Astrocyte (in vitro differentiated cells and primary cell): Measurements from ENCODE around the gene LARGE1. TPM values are rescaled to one million over a fixed set of nuclear protein-coding genes. Genes with fewer than 3 reads are reported as not detected.

Experiments used
- DNase-seq: peaks from one replicate; pipeline ENCODE4 v3.0.0-alpha.2; 2010; ENCODE audit warnings: low read depth
- FAIRE-seq: peaks from 2 replicates; lab custom pipeline; 2011; peaks lifted over from hg19 to GRCh38; lab: Jason Lieb, UNC
- H2AFZ ChIP-seq: 2 replicates; pipeline ENCODE4 v1.6.0; 2012; ENCODE audit warnings: low read depth, low read length, inconsistent platforms
- H3K27ac ChIP-seq: 2 replicates; pipeline ENCODE4 v1.5.1; 2011; ENCODE audit warnings: low read depth, low read length, inconsistent platforms
- H3K27me3 ChIP-seq: 2 replicates; pipeline ENCODE4 v1.6.0; 2011; ENCODE audit warnings: low read length, inconsistent platforms; ENCODE audit not compliant: insufficient read depth
- H3K36me3 ChIP-seq: 2 replicates; pipeline ENCODE4 v1.5.1; 2011; ENCODE audit warnings: low read length, inconsistent platforms; ENCODE audit not compliant: insufficient read depth
- H3K4me1 ChIP-seq: 2 replicates; pipeline ENCODE4 v1.5.1; 2011; ENCODE audit warnings: low read length, inconsistent platforms; ENCODE audit not compliant: insufficient read depth
- H3K4me2 ChIP-seq: 2 replicates; pipeline ENCODE4 v1.6.0; 2012; ENCODE audit warnings: low read length, inconsistent platforms
- H3K4me3 ChIP-seq: 2 replicates; pipeline ENCODE4 v1.5.1; 2011; ENCODE audit warnings: low read depth, mild to moderate bottlenecking, low read length, inconsistent platforms; ENCODE audit not compliant: insufficient read depth
- H3K79me2 ChIP-seq: 2 replicates; pipeline ENCODE4 v1.6.0; 2012; ENCODE audit warnings: mild to moderate bottlenecking, low read length, inconsistent platforms; ENCODE audit not compliant: insufficient read depth
- H3K9ac ChIP-seq: 2 replicates; pipeline ENCODE4 v1.6.0; 2012; ENCODE audit warnings: mild to moderate bottlenecking, low read length, inconsistent platforms
- H3K9me3 ChIP-seq: 2 replicates; pipeline ENCODE4 v1.5.1; 2012; ENCODE audit warnings: low read depth, mild to moderate bottlenecking, low read length, inconsistent platforms; ENCODE audit not compliant: insufficient read depth
- H4K20me1 ChIP-seq: 2 replicates; pipeline ENCODE4 v1.6.0; 2012; ENCODE audit warnings: low read length, inconsistent platforms; ENCODE audit not compliant: insufficient read depth
- H3K27ac Mint-ChIP-seq: one replicate; pipeline ENCODE4 v1.8.0; 2021; ENCODE audit warnings: mild to moderate bottlenecking, mixed read lengths; ENCODE audit not compliant: unreplicated experiment
- H3K27me3 Mint-ChIP-seq: one replicate; pipeline ENCODE4 v1.8.0; 2021; ENCODE audit warnings: low read depth, mixed read lengths; ENCODE audit not compliant: unreplicated experiment
- H3K36me3 Mint-ChIP-seq: one replicate; pipeline ENCODE4 v1.8.0; 2021; ENCODE audit warnings: low read depth, mixed read lengths; ENCODE audit not compliant: unreplicated experiment
- H3K4me1 Mint-ChIP-seq: one replicate; pipeline ENCODE4 v1.8.0; 2021; ENCODE audit warnings: low read depth, mixed read lengths; ENCODE audit not compliant: unreplicated experiment
- H3K4me3 Mint-ChIP-seq: one replicate; pipeline ENCODE4 v1.8.0; 2021; ENCODE audit warnings: mild to moderate bottlenecking, moderate library complexity, mixed read lengths; ENCODE audit not compliant: unreplicated experiment
- H3K9me3 Mint-ChIP-seq: one replicate; pipeline ENCODE4 v1.8.0; 2021; ENCODE audit warnings: mild to moderate bottlenecking, mixed read lengths; ENCODE audit not compliant: unreplicated experiment
- CTCF ChIP-seq: IDR thresholded peaks from 2 replicates; pipeline ENCODE4 v1.5.1; 2011; ENCODE audit warnings: low read depth, mild to moderate bottlenecking, inconsistent platforms, low read length, moderate library complexity; ENCODE audit not compliant: insufficient read depth
- EZH2 ChIP-seq: IDR thresholded peaks from 2 replicates; pipeline ENCODE4 v1.6.1; 2012; ENCODE audit warnings: mild to moderate bottlenecking, low read length, inconsistent platforms; ENCODE audit not compliant: insufficient read depth
- total RNA-seq: library from RNA; stranded (reverse); gene quantifications from 2 replicates; pipeline ENCODE4 v1.2.1, GENCODE V29; 2021

LARGE1 gene
- total RNA-seq, 1 donor from 2014 or later, result 92.6 TPM

GRCh38 chr22:33535937-33536875 is 384.1 kb downstream of the LARGE1 start:
- no peak overlapping the region for H3K9ac ChIP-seq
- TF ChIP-seq CTCF, result no peak
- TF ChIP-seq EZH2, result no peak
- no peak overlapping the region for H2AFZ ChIP-seq
- H3K27me3 ChIP-seq, result no peaks in the 10 kb centered on the region
- FAIRE-seq (no peak), DNase-seq (no peak)
- Mint-ChIP-seq H3K4me3 (no peak overlapping the region), H3K27me3 (no peaks in the 10 kb centered on the region), H3K36me3 (peaks cover 17% of the 10 kb centered on the region), H3K27ac (no peak overlapping the region), H3K4me1 (peaks cover 5% of the 10 kb centered on the region), H3K9me3 (no peaks in the 10 kb centered on the region)
- H3K4me1 ChIP-seq, result no peaks in the 10 kb centered on the region
- H3K9me3 ChIP-seq, result no peaks in the 10 kb centered on the region
- no peak overlapping the region for H3K4me2 ChIP-seq
- no peaks in the 10 kb centered on the region for H3K36me3 ChIP-seq
- H4K20me1 ChIP-seq, result no peaks in the 10 kb centered on the region
- H3K27ac ChIP-seq, result no peak overlapping the region
- H3K79me2 ChIP-seq, result no peaks in the 10 kb centered on the region
- no peak overlapping the region for H3K4me3 ChIP-seq

- peaks cover 3% of the 10 kb centered on the region for H4K20me1 ChIP-seq
- Mint-ChIP-seq H3K4me3 (no peak overlapping the region), H3K4me1 (peaks cover 8% of the 10 kb centered on the region), H3K36me3 (peaks cover 9% of the 10 kb centered on the region), H3K27ac (no peak overlapping the region), H3K9me3 (no peaks in the 10 kb centered on the region), H3K27me3 (no peaks in the 10 kb centered on the region)
- H3K4me1 ChIP-seq, result peaks cover 9% of the 10 kb centered on the region
- H3K36me3 ChIP-seq, result no peaks in the 10 kb centered on the region
- H3K9ac ChIP-seq, result no peak overlapping the region
- H3K27me3 ChIP-seq, result no peaks in the 10 kb centered on the region
- no peak overlapping the region for H2AFZ ChIP-seq
- no peak overlapping the region for H3K4me3 ChIP-seq
- TF ChIP-seq CTCF, result no peak
- TF ChIP-seq EZH2, result no peak
- FAIRE-seq, result no peak
- H3K9me3 ChIP-seq, result no peaks in the 10 kb centered on the region
- H3K79me2 ChIP-seq, result no peaks in the 10 kb centered on the region
- H3K4me2 ChIP-seq, result peak overlapping the region; percentile 23
- H3K27ac ChIP-seq, result no peak overlapping the region
- peak; percentile 58 for DNase-seq
These were observed 390.7 kb downstream of the LARGE1 start for GRCh38 chr22:33529424-33530113.
